Fibroblast of peridontal ligament (primary cell): ENCODE measurements around the gene CHRNA4.

Experiments
- DNase-seq: peaks from one replicate; pipeline ENCODE4 v3.0.0-alpha.2; 2010; ENCODE audit errors: extremely low read depth

Gene CHRNA4

GRCh38 chr20:63334356-63334755, 26.8 kb downstream of the CHRNA4 start:
- no peak for DNase-seq

GRCh38 chr20:63333241-63333836, 27.8 kb downstream of the CHRNA4 start:
- no peak for DNase-seq

- no peak for DNase-seq
Observed at GRCh38 chr20:63332488-63333240, 28.5 kb downstream of the CHRNA4 start.

GRCh38 chr20:63331741-63332400, 29.3 kb downstream of the CHRNA4 start:
- DNase-seq = no peak

- DNase-seq = no peak
Observed at GRCh38 chr20:63330940-63331339, 30.2 kb downstream of the CHRNA4 start.

- DNase-seq = no peak
Observed at GRCh38 chr20:63330084-63330760, 30.9 kb downstream of the CHRNA4 start.

GRCh38 chr20:63329331-63330083, 31.6 kb downstream of the CHRNA4 start:
- no peak for DNase-seq

- no peak for DNase-seq
Observed at GRCh38 chr20:63328718-63329275, 32.4 kb downstream of the CHRNA4 start.

- no peak for DNase-seq
Observed at GRCh38 chr20:63328026-63328700, 33.0 kb downstream of the CHRNA4 start.

- no peak for DNase-seq
Observed at GRCh38 chr20:63327231-63327745, 33.9 kb downstream of the CHRNA4 start.

- DNase-seq = no peak
Observed at GRCh38 chr20:63326314-63327230, 34.6 kb downstream of the CHRNA4 start.

GRCh38 chr20:63325554-63326313, 35.4 kb downstream of the CHRNA4 start:
- DNase-seq = no peak

- DNase-seq = no peak
Observed at GRCh38 chr20:63325021-63325471, 36.1 kb downstream of the CHRNA4 start.

- DNase-seq = no peak
Observed at GRCh38 chr20:63323357-63323981, 37.7 kb downstream of the CHRNA4 start.

GRCh38 chr20:63322933-63323273, 38.2 kb downstream of the CHRNA4 start:
- no peak for DNase-seq

GRCh38 chr20:63322146-63322932, 38.8 kb downstream of the CHRNA4 start:
- no peak for DNase-seq

- no peak for DNase-seq
Observed at GRCh38 chr20:63321148-63321831, 39.9 kb downstream of the CHRNA4 start.
